ENCODE data around the gene MARK2. TPM values are rescaled to one million over a fixed set of nuclear protein-coding genes. Genes with fewer than 3 reads are reported as not detected.
A peak's percentile ranks its signal among the peaks of the same experiment; 100 is the strongest.

The MARK2 gene
- polyA plus RNA-seq, 1 of the 3 experiments (the other 2 are of a cell fraction): 18.8 TPM

DNA sequence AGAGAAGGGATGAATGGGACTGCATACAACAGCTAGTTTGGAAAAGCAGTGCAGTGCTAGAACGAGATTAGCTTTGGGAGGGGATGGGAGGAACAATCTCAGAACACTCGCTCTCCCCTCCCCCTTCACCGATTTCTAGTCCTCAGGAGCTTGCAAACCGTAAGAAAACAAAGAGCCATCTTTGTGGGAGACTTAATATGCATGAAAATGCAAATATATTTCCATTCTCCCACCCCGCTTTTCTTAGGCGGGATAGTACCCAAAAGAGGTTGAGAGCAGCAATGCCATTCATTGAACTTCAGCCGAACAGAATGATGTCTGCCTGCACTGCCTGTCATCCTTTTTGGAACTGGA is 24.6 kb upstream of the MARK2 start:
- peaks cover 6% of the 10 kb centered on the region for H3F3A ChIP-seq (replicated peaks; ENCODE audit: insufficient read depth)
- no peaks in the 10 kb centered on the region for H3K9me3 ChIP-seq
- peak overlapping the region; percentile 93 for H3K9ac ChIP-seq
- ChIA-PET CTCF (interaction anchor here (1.0 to 1.1 kb wide), 2 partner anchors 14 to 23 kb away, joined by 3 read pairs; no protein-coding TSS in a partner anchor), POLR2A (interaction anchor here (0.6 kb wide), 4 partner anchors 8 to 103 kb away, joined by 3 to 6 read pairs (median 4); partner anchors contain the start of gene RCOR2)
- peaks cover 49% of the 10 kb centered on the region for H3K79me2 ChIP-seq (ENCODE audit: insufficient read depth)
- H3K27me3 ChIP-seq (ENCODE audit: insufficient read depth): no peaks in the 10 kb centered on the region
- H3K36me3 ChIP-seq (replicated peaks in 1 of 2; ENCODE audit: control insufficient read depth in 1 of 2, insufficient read depth in 2 of 2, low read length in 1 of 2): peaks cover 14 to 26% of the 10 kb centered on the region in 2 experiments
- H3K9me2 ChIP-seq: no peaks in the 10 kb centered on the region
- peak overlapping the region; percentile 68 to 82; a peak in 2 of 4 replicates for H3K27ac ChIP-seq (ENCODE audit: low read depth in 2 of 2, low read length in 1 of 2)
- H4K20me1 ChIP-seq (ENCODE audit: insufficient read depth): peaks cover 38% of the 10 kb centered on the region
- DNase-seq: no peak
- peak overlapping the region; percentile 72 to 76 for H3K4me3 ChIP-seq (ENCODE audit: low read depth in 2 of 2, low read length in 1 of 2)
- no peak for TF ChIP-seq FOXJ3 (CRISPR knock-in tag; IDR thresholded peaks at IDR 0.05)
- TF ChIP-seq, protein P1, sequence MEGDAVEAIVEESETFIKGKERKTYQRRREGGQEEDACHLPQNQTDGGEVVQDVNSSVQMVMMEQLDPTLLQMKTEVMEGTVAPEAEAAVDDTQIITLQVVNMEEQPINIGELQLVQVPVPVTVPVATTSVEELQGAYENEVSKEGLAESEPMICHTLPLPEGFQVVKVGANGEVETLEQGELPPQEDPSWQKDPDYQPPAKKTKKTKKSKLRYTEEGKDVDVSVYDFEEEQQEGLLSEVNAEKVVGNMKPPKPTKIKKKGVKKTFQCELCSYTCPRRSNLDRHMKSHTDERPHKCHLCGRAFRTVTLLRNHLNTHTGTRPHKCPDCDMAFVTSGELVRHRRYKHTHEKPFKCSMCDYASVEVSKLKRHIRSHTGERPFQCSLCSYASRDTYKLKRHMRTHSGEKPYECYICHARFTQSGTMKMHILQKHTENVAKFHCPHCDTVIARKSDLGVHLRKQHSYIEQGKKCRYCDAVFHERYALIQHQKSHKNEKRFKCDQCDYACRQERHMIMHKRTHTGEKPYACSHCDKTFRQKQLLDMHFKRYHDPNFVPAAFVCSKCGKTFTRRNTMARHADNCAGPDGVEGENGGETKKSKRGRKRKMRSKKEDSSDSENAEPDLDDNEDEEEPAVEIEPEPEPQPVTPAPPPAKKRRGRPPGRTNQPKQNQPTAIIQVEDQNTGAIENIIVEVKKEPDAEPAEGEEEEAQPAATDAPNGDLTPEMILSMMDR (IDR thresholded peaks at IDR 0.05): no peak
- TF ChIP-seq, protein P2, sequence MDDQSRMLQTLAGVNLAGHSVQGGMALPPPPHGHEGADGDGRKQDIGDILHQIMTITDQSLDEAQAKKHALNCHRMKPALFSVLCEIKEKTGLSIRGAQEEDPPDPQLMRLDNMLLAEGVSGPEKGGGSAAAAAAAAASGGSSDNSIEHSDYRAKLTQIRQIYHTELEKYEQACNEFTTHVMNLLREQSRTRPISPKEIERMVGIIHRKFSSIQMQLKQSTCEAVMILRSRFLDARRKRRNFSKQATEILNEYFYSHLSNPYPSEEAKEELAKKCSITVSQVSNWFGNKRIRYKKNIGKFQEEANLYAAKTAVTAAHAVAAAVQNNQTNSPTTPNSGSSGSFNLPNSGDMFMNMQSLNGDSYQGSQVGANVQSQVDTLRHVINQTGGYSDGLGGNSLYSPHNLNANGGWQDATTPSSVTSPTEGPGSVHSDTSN (IDR thresholded peaks at IDR 0.05): no peak
- H3K4me1 ChIP-seq (ENCODE audit: control insufficient read depth in 1 of 2, insufficient read depth in 2 of 2, low read depth in 1 of 2, low read length in 1 of 2): peaks cover 9 to 15% of the 10 kb centered on the region in 2 experiments; a peak in 3 of 4 replicates
- WGBS (ENCODE audit: low lambda C conversion rate): 18% methylated on average over 7 of the region's 7 CpGs
- no peak overlapping the region for H2AFZ ChIP-seq (ENCODE audit: low read depth)
- peak overlapping the region; percentile 95 for H3K4me2 ChIP-seq

DNA sequence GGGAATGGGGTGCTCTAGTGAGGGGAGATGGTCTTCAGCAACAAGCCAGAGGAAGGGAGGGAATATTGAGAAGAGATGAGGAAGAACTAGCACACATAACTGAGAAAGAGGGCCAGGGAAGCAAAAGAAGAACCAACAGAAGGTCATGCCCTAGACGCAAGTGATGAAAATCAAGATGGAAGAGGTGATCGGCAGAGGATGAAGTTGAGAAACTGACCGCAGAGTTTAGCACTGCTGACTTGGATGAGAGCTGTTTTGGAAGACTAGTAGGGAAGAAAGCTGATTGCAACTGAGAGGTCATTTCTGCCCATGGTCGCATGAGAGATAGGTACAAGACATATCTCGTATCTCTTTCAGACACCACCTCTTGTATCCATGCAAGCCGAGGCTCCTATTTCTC is 22.7 kb upstream of the MARK2 start:
- POLR2A ChIA-PET: interaction anchor here (1.4 kb wide), 1 partner anchor 9 kb away, joined by 4 read pairs; no protein-coding TSS in a partner anchor
- no peak overlapping the region for H2AFZ ChIP-seq (ENCODE audit: low read depth)
- peaks cover 49% of the 10 kb centered on the region for H3K79me2 ChIP-seq (ENCODE audit: insufficient read depth)
- no peaks in the 10 kb centered on the region for H3K9me3 ChIP-seq
- H3K9ac ChIP-seq: no peak overlapping the region
- H3K27ac ChIP-seq (ENCODE audit: low read depth in 2 of 2, low read length in 1 of 2): no peak overlapping the region
- peaks cover 38% of the 10 kb centered on the region for H4K20me1 ChIP-seq (ENCODE audit: insufficient read depth)
- H3K36me3 ChIP-seq (replicated peaks in 1 of 2; ENCODE audit: control insufficient read depth in 1 of 2, insufficient read depth in 2 of 2, low read length in 1 of 2): peaks cover 26 to 35% of the 10 kb centered on the region in 2 experiments
- peaks cover 9 to 15% of the 10 kb centered on the region in 2 experiments; a peak in 3 of 4 replicates for H3K4me1 ChIP-seq (ENCODE audit: control insufficient read depth in 1 of 2, insufficient read depth in 2 of 2, low read depth in 1 of 2, low read length in 1 of 2)
- no peak overlapping the region for H3K4me2 ChIP-seq
- no peak for DNase-seq
- WGBS (ENCODE audit: low lambda C conversion rate): 96% methylated on average over 6 of the region's 6 CpGs
- peaks cover 6% of the 10 kb centered on the region for H3F3A ChIP-seq (replicated peaks; ENCODE audit: insufficient read depth)
- no peak overlapping the region for H3K4me3 ChIP-seq (ENCODE audit: low read depth in 2 of 2, low read length in 1 of 2)
- no peaks in the 10 kb centered on the region for H3K9me2 ChIP-seq
- H3K27me3 ChIP-seq (ENCODE audit: insufficient read depth): no peaks in the 10 kb centered on the region
- TF ChIP-seq RFX5 (IDR thresholded peaks at IDR 0.05; ENCODE audit: low read length): no peak
- no peak for TF ChIP-seq POLR2AphosphoS5 (IDR thresholded peaks at IDR 0.05; ENCODE audit: low read depth, low read length)
- TF ChIP-seq NRF1 (IDR thresholded peaks at IDR 0.05; ENCODE audit: low read depth, low read length): no peak
- CTCF ChIA-PET: interaction anchor here (1.3 kb wide), 1 partner anchor 13 kb away, joined by 3 read pairs; no protein-coding TSS in a partner anchor

DNA sequence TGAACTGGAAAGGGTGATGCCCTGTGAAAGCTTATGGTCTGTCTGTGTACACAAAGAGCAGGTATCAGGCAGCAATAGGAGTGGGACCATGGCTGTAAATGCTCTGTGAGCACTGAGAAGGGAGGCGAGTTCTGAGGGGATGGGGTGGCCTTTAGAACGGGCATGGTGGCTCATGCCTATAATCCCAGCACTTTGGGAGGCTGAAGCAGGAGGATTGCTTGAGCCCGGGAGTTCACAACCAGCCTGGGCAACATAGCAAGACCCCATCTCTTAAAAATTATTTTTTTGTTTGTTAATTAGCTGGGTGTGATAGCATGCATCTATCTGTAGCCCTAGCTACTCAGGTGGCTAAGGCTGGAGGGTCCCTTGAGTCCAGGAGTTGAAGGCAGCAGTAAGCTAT is 22.2 kb upstream of the MARK2 start:
- POLR2A ChIA-PET: interaction anchor here (0.9 to 1.4 kb wide), 2 partner anchors 9 to 49 kb away, joined by 3 to 4 read pairs; no protein-coding TSS in a partner anchor
- no peak for DNase-seq
- CTCF ChIA-PET: interaction anchor here (0.8 to 1.3 kb wide), 5 partner anchors 13 to 90 kb away, joined by 3 to 4 read pairs (median 3); no protein-coding TSS in a partner anchor
- TF ChIP-seq NFIC (IDR thresholded peaks at IDR 0.05; ENCODE audit: borderline replicate concordance) (no peak), SMC3 (IDR thresholded peaks at IDR 0.05; ENCODE audit: low read depth, low read length) (no peak), FOSL2 (IDR thresholded peaks at IDR 0.05; ENCODE audit: borderline replicate concordance, low read depth) (no peak), TAF1 (IDR thresholded peaks at IDR 0.05; ENCODE audit: borderline replicate concordance, low read depth, low read length) (no peak), RCOR1 (IDR thresholded peaks at IDR 0.05; ENCODE audit: low read length) (no peak), CHD2 (IDR thresholded peaks at IDR 0.05; ENCODE audit: low read length, partially characterized antibody) (no peak), GABPA (IDR thresholded peaks at IDR 0.05; ENCODE audit: low read depth) (no peak)
- TF ChIP-seq, protein P3, sequence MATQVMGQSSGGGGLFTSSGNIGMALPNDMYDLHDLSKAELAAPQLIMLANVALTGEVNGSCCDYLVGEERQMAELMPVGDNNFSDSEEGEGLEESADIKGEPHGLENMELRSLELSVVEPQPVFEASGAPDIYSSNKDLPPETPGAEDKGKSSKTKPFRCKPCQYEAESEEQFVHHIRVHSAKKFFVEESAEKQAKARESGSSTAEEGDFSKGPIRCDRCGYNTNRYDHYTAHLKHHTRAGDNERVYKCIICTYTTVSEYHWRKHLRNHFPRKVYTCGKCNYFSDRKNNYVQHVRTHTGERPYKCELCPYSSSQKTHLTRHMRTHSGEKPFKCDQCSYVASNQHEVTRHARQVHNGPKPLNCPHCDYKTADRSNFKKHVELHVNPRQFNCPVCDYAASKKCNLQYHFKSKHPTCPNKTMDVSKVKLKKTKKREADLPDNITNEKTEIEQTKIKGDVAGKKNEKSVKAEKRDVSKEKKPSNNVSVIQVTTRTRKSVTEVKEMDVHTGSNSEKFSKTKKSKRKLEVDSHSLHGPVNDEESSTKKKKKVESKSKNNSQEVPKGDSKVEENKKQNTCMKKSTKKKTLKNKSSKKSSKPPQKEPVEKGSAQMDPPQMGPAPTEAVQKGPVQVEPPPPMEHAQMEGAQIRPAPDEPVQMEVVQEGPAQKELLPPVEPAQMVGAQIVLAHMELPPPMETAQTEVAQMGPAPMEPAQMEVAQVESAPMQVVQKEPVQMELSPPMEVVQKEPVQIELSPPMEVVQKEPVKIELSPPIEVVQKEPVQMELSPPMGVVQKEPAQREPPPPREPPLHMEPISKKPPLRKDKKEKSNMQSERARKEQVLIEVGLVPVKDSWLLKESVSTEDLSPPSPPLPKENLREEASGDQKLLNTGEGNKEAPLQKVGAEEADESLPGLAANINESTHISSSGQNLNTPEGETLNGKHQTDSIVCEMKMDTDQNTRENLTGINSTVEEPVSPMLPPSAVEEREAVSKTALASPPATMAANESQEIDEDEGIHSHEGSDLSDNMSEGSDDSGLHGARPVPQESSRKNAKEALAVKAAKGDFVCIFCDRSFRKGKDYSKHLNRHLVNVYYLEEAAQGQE (IDR thresholded peaks at IDR 0.05; ENCODE audit: low read depth, low read length): no peak

More for the DNA sequence above, 22.2 kb upstream of the MARK2 start:
- 95% methylated on average over 3 of the region's 3 CpGs for WGBS (ENCODE audit: low lambda C conversion rate)
- Histone ChIP-seq H3K27ac (ENCODE audit: low read depth in 2 of 2, low read length in 1 of 2) (no peak overlapping the region), H3K9me2 (no peaks in the 10 kb centered on the region), H3K27me3 (ENCODE audit: insufficient read depth) (no peaks in the 10 kb centered on the region), H3F3A (replicated peaks; ENCODE audit: insufficient read depth) (peaks cover 4% of the 10 kb centered on the region), H4K20me1 (ENCODE audit: insufficient read depth) (peaks cover 38% of the 10 kb centered on the region), H3K36me3 (replicated peaks in 1 of 2; ENCODE audit: control insufficient read depth in 1 of 2, insufficient read depth in 2 of 2, low read length in 1 of 2) (peaks cover 31 to 37% of the 10 kb centered on the region in 2 experiments), H3K4me2 (no peak overlapping the region), H3K4me3 (ENCODE audit: low read depth in 2 of 2, low read length in 1 of 2) (no peak overlapping the region), H3K9ac (no peak overlapping the region), H3K9me3 (no peaks in the 10 kb centered on the region), H2AFZ (ENCODE audit: low read depth) (no peak overlapping the region), H3K4me1 (ENCODE audit: control insufficient read depth in 1 of 2, insufficient read depth in 2 of 2, low read depth in 1 of 2, low read length in 1 of 2) (peaks cover 9 to 15% of the 10 kb centered on the region in 2 experiments; a peak in 3 of 4 replicates), H3K79me2 (ENCODE audit: insufficient read depth) (peaks cover 53% of the 10 kb centered on the region)

Data from SK-N-SH (cell line).